ENCODE data around the gene TRAPPC6A. TPM values are rescaled to one million over a fixed set of nuclear protein-coding genes. Genes with fewer than 3 reads are reported as not detected.

Gene TRAPPC6A
- total and polyA plus RNA-seq, 2 of the 13 experiments (the other 11 are each of a cell fraction or from before 2014, with no cell fraction given), result 6.5 to 21.0 TPM

DNA sequence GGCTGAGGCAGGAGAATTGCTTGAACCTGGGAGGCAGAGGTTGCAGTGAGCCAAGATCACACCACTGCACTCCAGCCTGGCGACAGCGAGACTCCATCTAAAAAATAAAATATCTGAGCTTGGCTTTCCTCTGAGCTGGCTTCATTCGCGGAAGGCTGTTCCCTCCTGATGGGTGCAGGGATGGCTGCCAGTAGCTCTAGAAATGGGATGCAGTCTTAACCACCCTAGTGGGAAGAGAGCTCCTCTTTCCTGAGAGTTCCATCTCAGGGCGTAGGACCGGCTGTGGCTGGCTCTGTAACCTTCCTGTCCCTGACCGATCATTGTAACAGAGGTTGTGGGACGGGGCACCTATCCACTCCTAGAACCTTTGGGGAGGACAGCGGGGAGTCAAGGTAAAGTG lies 52.7 kb downstream of the TRAPPC6A start:
- Histone ChIP-seq H3K4me1 (ENCODE audit: insufficient read depth, low read length) (peaks cover 24% of the 10 kb centered on the region), H3K4me2 (ENCODE audit: low read depth, low read length) (no peak overlapping the region), H2AFZ (ENCODE audit: low read length) (no peak overlapping the region), H3K27ac (ENCODE audit: extremely low read length, insufficient read depth, low read length) (no peak overlapping the region), H3K36me3 (replicated peaks in 1 of 2; ENCODE audit: control insufficient read depth in 1 of 2, insufficient read depth in 2 of 2, low read length in 2 of 2) (peaks cover 9 to 15% of the 10 kb centered on the region in 2 experiments; a peak in 3 of 5 replicates), H3K27me3 (ENCODE audit: control insufficient read depth in 1 of 2, insufficient read depth in 2 of 2, low read length in 2 of 2) (no peaks in the 10 kb centered on the region), H3K4me3 (replicated peaks in 1 of 3; ENCODE audit: insufficient read depth in 1 of 3, low read depth in 2 of 3, low read length in 3 of 3) (no peak overlapping the region), H3K9ac (ENCODE audit: insufficient read depth, low read depth, low read length) (no peak overlapping the region), H4K20me1 (ENCODE audit: insufficient read depth, low read length) (peaks cover 19% of the 10 kb centered on the region; the same call in 1 of the 2 replicates), H3K9me3 (ENCODE audit: low read length) (no peaks in the 10 kb centered on the region), H3K79me2 (ENCODE audit: insufficient read depth, low read length) (peaks cover 46% of the 10 kb centered on the region)
- DNase-seq (ENCODE audit: low spot score) (no peak), ATAC-seq (no peak), FAIRE-seq (no peak)
- CTCF ChIA-PET (ENCODE audit: low intra/inter-chr PET ratio, low total read pairs), result interaction anchor here (1.0 to 1.4 kb wide), 2 partner anchors 32 to 108 kb away, joined by 4 to 7 read pairs; no protein-coding TSS in a partner anchor
- POLR2A ChIA-PET, result interaction anchor here (0.9 to 1.1 kb wide), 3 partner anchors 9 to 46 kb away, joined by 3 to 5 read pairs (median 4); partner anchors contain the start of genes GEMIN7 and PPP1R37
- in situ Hi-C loops (cut with HindIII; ENCODE audit: extremely low pct_ligation_motif_present, low pct_unique_long_range_greater_than_20kb) (loop anchor here (10.0 kb wide), 1 partner anchor 111 kb away; no protein-coding TSS in a partner anchor), intact Hi-C loops (cut with micrococcal nuclease; ENCODE audit: unreplicated experiment) (loop anchor here (5.0 kb wide), 2 partner anchors 48 to 108 kb away; partner anchors contain the start of genes GEMIN7 and ZNF296)
- 97% methylated on average over 8 of the region's 9 CpGs for WGBS (ENCODE audit: low lambda C conversion rate)
- BruUV-seq (replicated peaks), result no TSS peak
- TF ChIP-seq TRAFD1 (CRISPR knock-in tag; IDR thresholded peaks at IDR 0.05; ENCODE audit: borderline replicate concordance) (no peak), HES4 (CRISPR knock-in tag; IDR thresholded peaks at IDR 0.05; ENCODE audit: borderline replicate concordance) (no peak), REL (CRISPR knock-in tag; conservative IDR thresholded peaks at IDR 0.05) (no peak), FOXA3 (CRISPR knock-in tag; IDR thresholded peaks at IDR 0.05) (no peak), TBX3 (IDR thresholded peaks at IDR 0.05; ENCODE audit: borderline replicate concordance) (no peak), MEIS1 (CRISPR knock-in tag; IDR thresholded peaks at IDR 0.05; ENCODE audit: borderline replicate concordance) (no peak), RFXANK (CRISPR knock-in tag; IDR thresholded peaks at IDR 0.05) (no peak), FOXP1 (IDR thresholded peaks at IDR 0.05) (no peak), FOXP1 (CRISPR knock-in tag; IDR thresholded peaks at IDR 0.05) (no peak), HOXA9 (CRISPR knock-in tag; IDR thresholded peaks at IDR 0.05; ENCODE audit: borderline replicate concordance) (no peak), MTA1 (CRISPR knock-in tag; IDR thresholded peaks at IDR 0.05; ENCODE audit: borderline replicate concordance) (no peak), ZNF17 (CRISPR knock-in tag; IDR thresholded peaks at IDR 0.05) (no peak), KDM6A (CRISPR knock-in tag; IDR thresholded peaks at IDR 0.05; ENCODE audit: low read depth) (no peak), E2F1 (CRISPR knock-in tag; IDR thresholded peaks at IDR 0.05) (no peak), NFKB2 (CRISPR knock-in tag; IDR thresholded peaks at IDR 0.05; ENCODE audit: borderline replicate concordance) (no peak), ZNF256 (CRISPR knock-in tag; conservative IDR thresholded peaks at IDR 0.05) (no peak), RAD21 (CRISPR knock-in tag; IDR thresholded peaks at IDR 0.05) (no peak), DNMT1 (CRISPR knock-in tag; IDR thresholded peaks at IDR 0.05) (no peak), ZNF501 (CRISPR knock-in tag; IDR thresholded peaks at IDR 0.05) (no peak)
- TF ChIP-seq, protein P1, sequence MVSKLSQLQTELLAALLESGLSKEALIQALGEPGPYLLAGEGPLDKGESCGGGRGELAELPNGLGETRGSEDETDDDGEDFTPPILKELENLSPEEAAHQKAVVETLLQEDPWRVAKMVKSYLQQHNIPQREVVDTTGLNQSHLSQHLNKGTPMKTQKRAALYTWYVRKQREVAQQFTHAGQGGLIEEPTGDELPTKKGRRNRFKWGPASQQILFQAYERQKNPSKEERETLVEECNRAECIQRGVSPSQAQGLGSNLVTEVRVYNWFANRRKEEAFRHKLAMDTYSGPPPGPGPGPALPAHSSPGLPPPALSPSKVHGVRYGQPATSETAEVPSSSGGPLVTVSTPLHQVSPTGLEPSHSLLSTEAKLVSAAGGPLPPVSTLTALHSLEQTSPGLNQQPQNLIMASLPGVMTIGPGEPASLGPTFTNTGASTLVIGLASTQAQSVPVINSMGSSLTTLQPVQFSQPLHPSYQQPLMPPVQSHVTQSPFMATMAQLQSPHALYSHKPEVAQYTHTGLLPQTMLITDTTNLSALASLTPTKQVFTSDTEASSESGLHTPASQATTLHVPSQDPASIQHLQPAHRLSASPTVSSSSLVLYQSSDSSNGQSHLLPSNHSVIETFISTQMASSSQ (IDR thresholded peaks at IDR 0.05; ENCODE audit: low read depth), result no peak
- TF ChIP-seq, protein P1 (CRISPR knock-in tag; IDR thresholded peaks at IDR 0.05; ENCODE audit: borderline replicate concordance), result no peak

All from HepG2 (cell line).